ENCODE data around the gene AOC1.

The AOC1 gene

GRCh38 chr7:150835019-150835418 is 17.3 kb upstream of the AOC1 start:
- DNase-seq (ENCODE audit: low read depth): no peak

DNA sequence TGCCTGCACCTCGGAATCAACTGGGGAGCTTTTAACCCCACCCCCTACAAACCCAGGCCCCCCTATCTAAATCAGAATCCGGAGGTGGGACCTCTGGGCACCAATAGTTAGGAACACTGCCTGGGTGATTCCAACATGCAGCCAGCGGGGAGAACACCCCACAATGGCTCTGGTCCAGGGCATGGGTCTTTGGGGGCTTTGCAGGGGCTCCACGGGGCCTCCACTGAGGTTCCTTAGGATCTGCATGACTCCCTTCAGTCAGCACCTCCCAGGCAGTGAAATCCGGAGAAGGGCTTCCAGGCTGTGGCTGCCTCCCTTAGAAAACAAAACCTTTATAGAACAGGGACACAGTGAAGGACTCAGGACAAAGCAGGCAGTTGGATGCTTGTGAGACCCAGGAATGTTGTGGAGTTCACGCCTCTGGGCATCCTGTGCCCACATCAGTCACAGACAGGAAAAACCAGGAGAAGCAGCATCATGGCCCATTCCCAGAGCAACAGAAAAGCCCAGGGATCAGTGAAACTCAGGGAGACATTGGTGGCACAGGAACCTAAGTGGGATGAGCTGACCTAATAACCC is 16.5 kb upstream of the AOC1 start:
- no peak for DNase-seq (ENCODE audit: low read depth)

DNA sequence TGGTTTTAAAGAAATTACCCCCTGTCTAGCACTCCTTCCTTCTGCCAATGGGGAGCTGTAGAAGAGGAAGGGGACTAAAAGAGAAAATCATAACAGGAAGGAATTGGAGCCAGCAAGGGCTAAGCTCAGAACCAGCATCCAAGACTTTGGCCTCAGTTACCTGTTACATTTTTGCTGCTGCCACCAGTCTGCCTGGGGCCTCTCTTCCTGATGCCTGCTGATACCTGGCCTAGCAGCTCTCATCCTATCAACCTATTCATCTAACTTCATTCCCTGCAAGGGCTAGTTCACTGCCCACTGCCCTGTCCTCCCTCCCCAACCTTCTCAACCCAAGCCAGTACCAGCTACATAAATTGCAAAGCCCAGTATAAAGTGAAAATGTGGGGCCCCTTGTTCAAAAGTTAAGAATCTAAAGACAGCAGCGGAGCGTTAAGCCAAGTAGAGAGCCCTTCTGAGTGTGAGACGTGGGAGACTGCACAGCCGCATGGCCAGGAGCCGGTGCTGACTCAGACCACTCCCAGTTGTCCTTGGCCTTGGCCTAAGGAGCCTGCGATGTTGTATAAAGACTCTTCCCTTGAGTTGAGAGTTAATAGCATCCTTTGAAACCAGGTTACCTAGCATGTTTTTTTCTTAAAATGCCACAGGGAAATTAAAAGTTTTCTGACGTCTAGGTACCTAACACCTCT is 13.2 kb upstream of the AOC1 start:
- DNase-seq (ENCODE audit: low read depth): no peak

DNA sequence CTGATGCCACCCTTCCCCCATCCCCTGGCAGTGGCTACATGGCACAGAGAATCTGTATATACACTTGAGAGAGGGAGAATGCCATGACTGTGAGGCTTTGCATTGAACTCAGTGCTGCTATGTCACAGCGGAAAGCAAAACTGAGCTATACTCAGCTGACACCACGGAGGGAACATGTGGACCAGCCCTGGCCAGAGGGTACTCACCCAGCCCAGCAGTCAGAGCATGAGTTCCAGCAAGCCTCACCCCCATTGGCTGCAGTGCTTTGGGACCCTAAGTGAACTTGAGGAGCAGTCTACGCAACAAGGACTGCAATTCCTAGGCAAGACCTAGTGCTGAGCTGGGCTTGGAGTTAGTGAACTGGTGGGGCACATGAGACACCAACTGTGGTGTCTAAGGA is 10.3 kb upstream of the AOC1 start:
- DNase-seq (ENCODE audit: low read depth): no peak

- DNase-seq (ENCODE audit: low read depth): no peak
Measured at GRCh38 chr7:150842716-150843115, 9.6 kb upstream of the AOC1 start.

- no peak for DNase-seq (ENCODE audit: low read depth)
Measured at GRCh38 chr7:150845421-150845861, 6.9 kb upstream of the AOC1 start.

DNA sequence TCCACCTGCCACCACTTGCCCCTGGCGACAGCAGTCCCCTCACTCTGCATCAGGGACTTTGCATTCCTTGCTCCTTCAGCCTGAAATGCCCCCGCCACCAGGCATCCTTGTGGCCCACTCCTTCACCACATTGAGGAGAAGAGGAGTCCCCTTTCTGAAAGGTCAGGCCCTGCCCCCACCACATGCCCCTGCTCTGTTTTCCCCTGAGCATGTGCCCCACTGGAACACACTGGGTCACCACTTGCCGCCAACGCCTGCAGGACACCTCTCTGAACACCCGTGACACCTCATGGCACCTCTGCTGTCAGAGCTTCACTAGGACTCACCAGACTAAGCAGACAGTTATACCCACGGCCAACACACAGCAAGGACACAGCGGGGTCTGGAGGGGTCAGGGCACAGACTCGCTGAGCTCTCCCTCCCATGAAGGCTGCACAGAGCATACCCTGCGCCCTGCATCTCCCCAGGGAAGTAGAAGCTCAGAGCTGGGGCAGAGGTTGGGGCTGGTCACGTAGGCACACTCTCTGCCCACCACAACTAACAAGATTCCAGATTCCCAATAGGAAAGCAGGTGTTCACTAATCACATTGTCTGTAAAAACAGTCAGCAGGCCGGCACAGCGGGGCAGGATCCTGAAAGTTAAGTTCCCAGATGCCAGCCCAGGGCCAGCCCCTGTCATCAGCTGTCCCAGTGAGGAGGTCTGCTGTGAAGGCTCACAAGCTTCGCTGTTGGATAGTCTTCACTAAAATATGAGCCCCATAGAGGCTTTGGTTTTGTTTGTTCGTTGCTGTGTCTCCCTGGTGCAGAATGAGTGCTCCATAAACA is 5.8 kb upstream of the AOC1 start:
- no peak for DNase-seq (ENCODE audit: low read depth)

- no peak for DNase-seq (ENCODE audit: low read depth)
Measured at GRCh38 chr7:150847536-150847935, 4.8 kb upstream of the AOC1 start.

GRCh38 chr7:150848111-150848510 is 4.2 kb upstream of the AOC1 start:
- DNase-seq (ENCODE audit: low read depth): no peak

DNA sequence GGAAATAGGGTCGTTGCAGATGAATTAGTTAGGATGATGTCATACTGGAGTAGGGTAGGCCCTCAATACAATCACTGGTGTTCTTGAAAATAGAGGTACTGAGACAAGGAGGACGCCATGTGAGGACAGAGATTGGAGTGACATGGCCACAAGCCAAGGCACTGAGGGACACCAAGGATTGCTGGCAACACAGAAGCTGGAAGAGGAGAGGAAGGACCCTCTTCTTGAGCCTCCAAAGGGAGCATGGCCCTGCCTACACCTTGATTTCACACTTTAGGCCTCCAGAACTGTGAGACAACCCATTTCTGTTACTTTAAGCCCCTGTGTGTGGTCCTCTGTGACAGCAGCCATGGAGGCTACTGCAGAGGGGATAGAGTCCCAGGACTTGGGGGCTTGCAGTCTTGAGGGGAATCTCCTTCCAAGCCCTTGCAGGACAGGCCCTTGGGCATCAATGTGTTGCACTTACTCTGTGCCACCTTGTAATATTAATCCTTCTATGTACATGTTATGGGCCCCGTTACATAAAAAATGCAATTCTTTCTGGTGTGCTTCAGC is 3.7 kb upstream of the AOC1 start:
- DNase-seq (ENCODE audit: low read depth): no peak

DNA sequence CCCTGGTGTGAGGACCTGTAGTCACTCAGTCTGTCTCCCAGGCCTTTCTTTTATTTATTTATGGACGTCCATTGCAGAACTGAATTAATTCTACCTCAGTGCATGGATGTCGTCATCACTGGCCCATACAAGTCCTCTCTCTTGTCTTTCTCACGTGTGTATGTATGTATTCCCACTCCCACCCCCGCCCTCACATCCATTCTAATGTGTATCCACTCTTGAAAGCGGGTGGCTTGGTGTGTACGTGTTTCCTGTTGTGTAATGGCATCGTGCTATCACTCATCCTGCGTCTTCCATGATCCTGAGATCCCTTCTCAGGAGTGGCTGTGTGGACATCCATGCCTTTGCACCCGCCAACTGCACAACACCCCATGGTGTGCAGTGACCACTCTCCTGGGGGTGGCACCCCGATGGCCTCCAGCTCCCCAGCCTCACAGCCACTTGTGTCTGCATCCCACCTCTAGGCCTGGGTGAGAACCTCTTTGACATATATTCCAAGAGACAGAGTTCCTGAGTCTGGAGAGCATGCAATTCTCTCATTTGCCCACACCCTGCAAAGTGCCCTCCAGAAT is 3.0 kb upstream of the AOC1 start:
- DNase-seq (ENCODE audit: low read depth): no peak

- DNase-seq (ENCODE audit: low read depth): no peak
Measured at GRCh38 chr7:150850273-150850672, 2.0 kb upstream of the AOC1 start.

GRCh38 chr7:150851492-150852370 is 586 bp upstream of the AOC1 start:
- no peak for DNase-seq (ENCODE audit: low read depth)

DNA sequence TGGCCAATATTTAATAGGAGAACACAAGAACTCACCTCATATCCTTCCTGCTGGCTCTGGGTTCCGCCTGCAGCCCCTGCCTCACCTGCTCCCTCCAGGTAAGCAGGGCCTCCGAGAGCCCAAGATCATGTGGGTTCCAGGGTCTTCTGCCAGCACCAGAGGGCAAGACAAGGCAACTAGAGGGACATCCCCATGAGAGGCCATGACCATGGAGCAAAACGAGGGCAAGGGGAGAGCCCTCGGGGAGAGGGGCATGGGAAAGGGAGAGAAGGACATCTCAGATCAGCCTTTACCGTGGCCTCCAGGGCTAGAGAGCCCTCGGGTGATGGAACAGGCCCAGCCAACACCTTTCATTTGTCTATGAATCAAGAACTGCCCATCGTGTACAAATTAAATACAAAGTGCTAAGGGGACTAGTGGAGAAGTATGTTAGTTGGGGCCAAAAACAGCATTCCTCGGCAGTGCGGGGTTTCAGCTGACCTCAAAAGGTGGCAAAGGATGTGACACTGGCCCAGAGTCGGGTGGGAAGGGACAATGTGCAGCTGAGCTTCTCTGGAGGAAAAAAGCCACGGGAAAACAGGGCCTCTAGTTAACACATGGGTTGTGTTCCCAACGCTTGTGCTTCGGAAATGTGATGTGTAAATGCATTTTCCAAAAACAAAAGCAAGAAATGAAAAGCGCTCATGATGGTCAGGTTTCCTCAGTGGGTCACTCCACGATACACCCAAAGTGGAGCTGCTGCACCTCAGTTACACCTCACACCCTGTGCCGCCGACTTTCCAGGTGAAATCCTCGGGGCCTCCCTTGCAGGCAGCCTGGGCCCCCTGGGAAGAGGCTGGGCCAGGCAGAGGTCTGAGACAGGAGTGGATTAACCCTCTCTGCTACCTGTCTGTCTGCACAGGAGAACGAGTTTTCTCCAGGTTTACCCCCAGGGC is 2.0 kb downstream of the AOC1 start:
- DNase-seq (ENCODE audit: low read depth): no peak

DNA sequence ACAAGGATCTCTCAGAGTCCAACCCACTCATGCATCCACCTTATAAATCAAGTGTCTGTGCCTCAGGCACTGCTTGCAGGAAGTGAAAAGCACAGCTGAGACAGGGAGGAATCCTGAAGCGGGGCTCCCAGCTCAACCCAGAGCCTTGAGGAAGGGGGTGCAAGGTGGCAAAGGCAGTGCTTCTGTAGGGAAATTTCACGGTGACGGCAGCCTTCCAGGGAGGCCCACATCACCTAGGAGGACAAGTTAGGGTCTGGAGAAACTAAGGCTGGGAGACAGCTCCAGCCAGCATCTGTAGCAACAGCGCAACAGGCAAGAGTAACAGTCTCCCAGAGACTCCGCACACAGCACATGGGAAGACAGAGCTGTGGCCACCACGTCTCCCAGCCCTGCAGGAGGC is 2.7 kb downstream of the AOC1 start:
- no peak for DNase-seq (ENCODE audit: low read depth)

DNA sequence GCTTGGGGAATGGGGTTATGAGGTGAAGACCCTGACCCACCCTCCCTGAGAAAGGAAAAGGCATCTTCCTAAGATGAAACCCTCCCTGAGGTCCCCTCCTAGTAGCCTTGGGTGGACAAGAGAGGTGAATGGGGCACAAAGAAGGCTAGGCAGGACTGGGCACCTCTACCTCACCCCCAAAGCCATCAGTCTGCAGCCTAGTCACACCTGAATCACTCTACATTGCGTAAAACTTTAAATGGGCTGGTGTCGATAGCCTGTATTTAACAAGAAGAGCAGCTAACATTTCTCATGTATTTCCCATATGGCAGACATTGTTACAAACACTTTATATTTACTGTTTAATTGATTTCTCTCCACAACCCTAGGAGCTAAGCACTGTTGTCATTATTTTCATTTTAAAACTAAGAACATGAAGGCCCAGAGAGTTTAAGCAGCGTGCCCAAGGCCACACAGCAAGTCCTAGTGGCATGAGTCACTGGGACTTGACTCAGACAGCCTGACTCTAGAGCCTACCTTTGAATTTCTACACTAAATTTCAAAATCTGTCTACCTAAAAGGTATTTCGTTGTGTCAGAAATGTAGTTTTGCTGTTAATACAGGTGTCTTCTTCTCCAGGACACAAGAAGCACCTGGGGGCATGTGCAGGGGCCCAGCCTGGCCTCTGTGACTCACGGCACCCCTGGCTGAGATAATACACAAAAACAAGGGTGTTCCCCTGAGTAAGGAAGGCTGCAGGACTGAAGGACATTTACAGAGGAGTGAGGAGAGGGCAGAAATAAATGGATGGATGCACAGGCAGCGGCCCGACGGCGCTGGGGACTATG is 3.4 kb downstream of the AOC1 start:
- no peak for DNase-seq (ENCODE audit: low read depth)

GRCh38 chr7:150856303-150857275 is 4.3 kb downstream of the AOC1 start:
- no peak for DNase-seq (ENCODE audit: low read depth)
